Measurements from ENCODE around the gene COL21A1.

GRCh38 chr6:56073315-56073714, 174.1 kb downstream of the COL21A1 start:
- TF ChIP-seq CTCF (IDR thresholded peaks at IDR 0.05), result no peak
- TF ChIP-seq POLR2A (IDR thresholded peaks at IDR 0.05), result no peak
